Stomach (tissue), 9 donors: ENCODE data around the gene OGG1. TPM values are rescaled to one million over a fixed set of nuclear protein-coding genes. Genes with fewer than 3 reads are reported as not detected.

Experiments used
- DNase-seq, 2 donors: peaks; one replicate each; pipeline versions ENCODE4 v3.0.0 to v3.0.0-alpha.2; 2013 to 2019
- H3K27ac ChIP-seq, 5 donors: fragments of 200-600 bp in 4 of 5; sonication (generic) in 4 of 5; one replicate each; pipeline ENCODE4 v1.5.1; 2013 to 2019; ENCODE audit warnings: mild to moderate bottlenecking in 1 of 5, moderate library complexity in 1 of 5
- H3K27me3 ChIP-seq, 3 donors: fragments of 200-600 bp; sonication (generic); one replicate each; pipeline ENCODE4 v1.5.1; 2017 to 2019; ENCODE audit warnings: mixed run types in 1 of 3
- H3K36me3 ChIP-seq, 4 donors: fragments of 200-600 bp; sonication (generic); 1 replicate in 3 of 4; 2 replicates in 1 of 4; pipeline ENCODE4 v1.5.1; 2016 to 2019
- H3K4me1 ChIP-seq, 4 donors: fragments of 200-600 bp; sonication (generic); one replicate each; pipeline ENCODE4 v1.5.1; 2016 to 2019
- H3K4me3 ChIP-seq, 4 donors: fragments of 200-600 bp; sonication (generic) in 3 of 4; one replicate each; pipeline ENCODE4 v1.5.1; 2016 to 2019; ENCODE audit warnings: mild to moderate bottlenecking in 1 of 4
- H3K9me3 ChIP-seq, 4 donors: fragments of 200-600 bp; sonication (generic); one replicate each; pipeline ENCODE4 v1.5.1; 2016 to 2019
- CTCF ChIP-seq, 7 experiments: fragments of 450-650 bp in 4 of 7; fragments of 200-600 bp in 3 of 7; sonication (generic) in 3 of 7; IDR thresholded peaks; one replicate each; pipeline ENCODE4 v1.5.1; 2016 to 2019; ENCODE audit warnings: antibody characterized with exemption in 7 of 7, control low read depth in 2 of 7, mild to moderate bottlenecking in 1 of 7
- EP300 ChIP-seq: sonication (generic); formaldehyde crosslinking; IDR thresholded peaks from one replicate; pipeline ENCODE4 v1.6.1; 2017; ENCODE audit warnings: antibody characterized with exemption
- POLR2A ChIP-seq, 4 donors: fragments of 450-650 bp; IDR thresholded peaks; one replicate each; pipeline ENCODE4 v1.6.1; 2016; ENCODE audit warnings: antibody characterized with exemption in 4 of 4, control low read depth in 2 of 4, mild to moderate bottlenecking in 1 of 4, moderate library complexity in 1 of 4
- POLR2AphosphoS5 ChIP-seq, 3 donors: sonication (generic); formaldehyde crosslinking; IDR thresholded peaks; one replicate each; pipeline ENCODE4 v1.6.1; 2016; ENCODE audit warnings: antibody characterized with exemption in 3 of 3
- WGBS, 5 donors: extraction: QIAGEN DNeasy Blood & Tissue Kit in 3 of 5; methylation state at CpG; one replicate each; pipeline versions ENCODE4 v1.1.5 to v1.1.7; 2013 to 2018; 5-methylcytosine and 5-hydroxymethylcytosine counted together
- intact Hi-C: fragments of 100-400 bp; cut with DNase I; formaldehyde crosslinking; loops from one replicate; pipeline ENCODE4 v1.15.1; 2023; ENCODE audit warnings: low total_unique reads
- polyA plus RNA-seq, 3 donors: library from polyadenylated mRNA; stranded (reverse); fragments of 200-250 nt; gene quantifications; one replicate each; pipeline ENCODE4 v1.2.3, GENCODE V29; 2013
- total RNA-seq, 5 donors: library from RNA; depleted of rRNA; stranded (reverse); fragments of >200 nt; gene quantifications; one replicate each; pipeline versions ENCODE4 v1.1.0 to v1.2.3, GENCODE V29; 2014 to 2016
- donor health status: healthy with polysubstance abuse.
- donor health status: Bipolar disorder and iron deficiency.
- donor health status: healthy.

OGG1 gene
- total and polyA plus RNA-seq, 8 donors: 7.6 to 54.5 (median 17.5) TPM

GRCh38 chr3:9780458-9780812 is 30.7 kb downstream of the OGG1 start:
- peaks cover 33 to 65% (median 64%) of the 10 kb centered on the region in 4 donors for H3K36me3 ChIP-seq
- TF ChIP-seq POLR2A (IDR thresholded peaks at IDR 0.05): no peak
- no peak for TF ChIP-seq POLR2AphosphoS5 (IDR thresholded peaks at IDR 0.05)
- no peak for TF ChIP-seq CTCF (IDR thresholded peaks at IDR 0.05)
- TF ChIP-seq EP300: no peak
- peaks cover 0 to 34% (median 4%) of the 10 kb centered on the region in 4 donors for H3K4me1 ChIP-seq
- WGBS, 5 donors: 69 to 84% (median 77%) methylated on average over 10 of the region's 10 CpGs
- H3K4me3 ChIP-seq: no peak overlapping the region
- no peaks in the 10 kb centered on the region for H3K27me3 ChIP-seq
- intact Hi-C loops: no loop called here
- no peaks in the 10 kb centered on the region for H3K9me3 ChIP-seq
- no peak for DNase-seq
- H3K27ac ChIP-seq: peak overlapping the region; percentile 2 to 62 (median 44)

DNA sequence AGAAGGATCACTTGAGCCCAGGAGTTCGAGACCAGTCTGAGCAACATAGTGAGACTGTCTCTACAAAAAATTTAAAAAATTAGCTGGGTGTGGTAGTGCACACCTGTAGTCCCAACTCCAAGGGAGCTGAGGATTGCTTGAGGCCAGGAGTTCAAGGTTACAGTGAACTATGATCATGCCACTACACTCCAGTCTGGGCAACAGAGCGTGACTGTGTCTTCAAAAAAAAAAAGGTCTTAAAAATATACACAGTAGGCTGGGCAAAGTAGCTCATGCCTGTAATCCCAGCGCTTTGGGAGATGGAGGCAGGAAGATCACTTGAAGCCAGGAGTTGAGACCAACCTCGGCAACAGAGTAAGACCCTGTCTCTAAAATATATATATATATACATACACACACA is 31.2 kb downstream of the OGG1 start:
- H3K27ac ChIP-seq: peak overlapping the region in 2 of 5 donors; percentile 61 to 62
- peaks cover 33 to 70% (median 69%) of the 10 kb centered on the region in 4 donors for H3K36me3 ChIP-seq
- WGBS, 5 donors: 79 to 95% (median 88%) methylated on average over 4 of the region's 4 CpGs
- H3K27me3 ChIP-seq: no peaks in the 10 kb centered on the region
- H3K9me3 ChIP-seq: no peaks in the 10 kb centered on the region
- no peak for DNase-seq
- no peak overlapping the region for H3K4me3 ChIP-seq
- TF ChIP-seq POLR2AphosphoS5 (IDR thresholded peaks at IDR 0.05) (no peak), POLR2A (IDR thresholded peaks at IDR 0.05) (no peak), EP300 (no peak), CTCF (IDR thresholded peaks at IDR 0.05) (no peak)
- intact Hi-C loops: no loop called here
- peaks cover 0 to 34% (median 4%) of the 10 kb centered on the region in 4 donors for H3K4me1 ChIP-seq

DNA sequence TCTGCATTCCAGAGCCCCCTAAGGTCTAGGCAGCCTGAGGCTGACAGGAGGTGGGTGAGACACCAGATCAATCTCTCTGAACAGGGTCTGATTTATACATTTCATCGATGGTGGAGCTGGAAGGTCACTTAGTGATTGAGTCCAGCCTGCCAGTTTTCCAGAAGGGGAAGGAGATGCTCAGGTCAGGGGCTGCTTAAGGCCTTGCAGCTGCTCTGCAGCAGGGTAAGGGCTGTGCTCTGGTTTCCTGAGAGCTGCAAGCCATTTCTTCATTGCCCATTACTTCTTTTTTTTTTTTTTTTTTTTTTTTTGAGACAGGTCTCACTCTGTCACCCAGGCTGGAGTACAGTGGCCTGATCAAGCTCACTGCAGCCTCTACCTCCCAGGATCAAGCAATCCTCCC is 31.8 kb downstream of the OGG1 start:
- no peak for DNase-seq
- no peak for TF ChIP-seq POLR2A (IDR thresholded peaks at IDR 0.05)
- intact Hi-C loops: no loop called here
- no peaks in the 10 kb centered on the region for H3K9me3 ChIP-seq
- peak overlapping the region in 1 of 5 donors; percentile 62 for H3K27ac ChIP-seq
- 76 to 100% (median 83%) methylated on average over 1 of the region's 1 CpG for WGBS, 5 donors
- no peak overlapping the region for H3K4me3 ChIP-seq
- H3K36me3 ChIP-seq: peaks cover 37 to 76% (median 75%) of the 10 kb centered on the region in 4 donors
- no peaks in the 10 kb centered on the region for H3K27me3 ChIP-seq
- peaks cover 0 to 34% (median 4%) of the 10 kb centered on the region in 4 donors for H3K4me1 ChIP-seq

DNA sequence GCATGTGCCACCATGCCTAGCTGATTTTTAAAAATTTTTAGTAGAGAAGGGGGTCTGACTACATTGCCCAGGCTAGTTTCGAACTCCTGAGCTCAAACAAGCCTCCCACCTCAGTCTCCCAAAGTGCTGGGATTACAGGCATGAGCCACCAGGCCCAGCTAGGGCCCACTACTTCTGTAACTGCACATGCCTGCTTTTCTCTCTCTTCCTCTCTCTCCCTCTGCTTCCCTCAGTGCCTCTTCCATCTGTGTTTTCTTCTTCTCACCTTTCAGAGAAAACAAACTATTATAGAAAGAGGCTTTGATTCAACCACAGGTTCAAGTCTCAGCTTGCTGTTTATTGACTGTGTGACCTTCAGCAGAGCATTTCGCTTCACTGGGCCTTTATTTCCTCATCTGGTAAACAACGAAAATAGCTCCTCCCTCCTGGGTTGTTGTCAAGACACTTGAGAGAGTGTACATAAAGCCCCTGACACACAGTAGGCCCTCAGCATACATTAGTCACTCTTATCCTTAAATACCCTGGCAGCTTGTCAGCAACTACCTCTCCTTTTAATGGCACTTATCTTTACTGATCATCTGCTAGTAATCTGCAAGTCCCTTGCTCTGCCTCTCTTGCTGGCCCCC is 32.3 kb downstream of the OGG1 start:
- H3K4me1 ChIP-seq: peaks cover 0 to 34% (median 4%) of the 10 kb centered on the region in 4 donors
- no peak for DNase-seq
- no peak overlapping the region for H3K4me3 ChIP-seq
- peak overlapping the region in 1 of 5 donors; percentile 62 for H3K27ac ChIP-seq
- TF ChIP-seq EP300 (no peak), POLR2AphosphoS5 (IDR thresholded peaks at IDR 0.05) (no peak), POLR2A (IDR thresholded peaks at IDR 0.05) (no peak)
- 65 to 74% (median 71%) methylated on average over 3 of the region's 3 CpGs for WGBS, 5 donors
- H3K27me3 ChIP-seq: no peaks in the 10 kb centered on the region
- H3K9me3 ChIP-seq: no peaks in the 10 kb centered on the region
- intact Hi-C loops: no loop called here
- H3K36me3 ChIP-seq: peaks cover 43 to 82% (median 80%) of the 10 kb centered on the region in 4 donors

DNA sequence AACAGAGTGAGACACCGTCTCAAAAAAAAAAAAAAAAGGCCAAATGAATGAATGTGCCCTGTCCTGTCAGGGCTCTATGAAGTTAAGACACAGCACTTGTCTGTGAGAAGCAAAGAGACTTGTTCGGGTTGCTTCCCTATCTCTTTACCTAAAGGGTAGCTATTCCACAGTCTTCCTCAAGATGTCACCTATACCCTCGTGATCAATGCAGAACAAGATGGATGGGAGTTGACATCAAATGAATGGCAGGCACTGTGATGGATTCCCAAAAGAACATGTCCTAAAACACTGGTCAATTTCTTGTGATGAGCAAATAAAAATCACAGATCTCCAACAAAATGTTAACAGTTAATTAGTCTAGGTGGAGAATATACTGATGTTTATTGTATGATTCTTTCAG is 33.0 kb downstream of the OGG1 start:
- 31 to 50% (median 45%) methylated on average over 3 of the region's 3 CpGs for WGBS, 5 donors
- TF ChIP-seq CTCF (IDR thresholded peaks at IDR 0.05): no peak
- TF ChIP-seq EP300: no peak
- TF ChIP-seq POLR2AphosphoS5 (IDR thresholded peaks at IDR 0.05): no peak
- TF ChIP-seq POLR2A (IDR thresholded peaks at IDR 0.05): no peak
- no peak overlapping the region for H3K4me3 ChIP-seq
- no peak for DNase-seq
- H3K9me3 ChIP-seq: no peaks in the 10 kb centered on the region
- peaks cover 49 to 89% (median 87%) of the 10 kb centered on the region in 4 donors for H3K36me3 ChIP-seq
- H3K4me1 ChIP-seq: peaks cover 0 to 29% (median 4%) of the 10 kb centered on the region in 4 donors
- intact Hi-C loops: no loop called here
- no peaks in the 10 kb centered on the region for H3K27me3 ChIP-seq
- no peak overlapping the region for H3K27ac ChIP-seq
